ENCODE measurements around the gene TBX18. TPM values are rescaled to one million over a fixed set of nuclear protein-coding genes. Genes with fewer than 3 reads are reported as not detected.

TBX18 gene
- total RNA-seq, 1 experiment from 2014 or later: not detected

DNA sequence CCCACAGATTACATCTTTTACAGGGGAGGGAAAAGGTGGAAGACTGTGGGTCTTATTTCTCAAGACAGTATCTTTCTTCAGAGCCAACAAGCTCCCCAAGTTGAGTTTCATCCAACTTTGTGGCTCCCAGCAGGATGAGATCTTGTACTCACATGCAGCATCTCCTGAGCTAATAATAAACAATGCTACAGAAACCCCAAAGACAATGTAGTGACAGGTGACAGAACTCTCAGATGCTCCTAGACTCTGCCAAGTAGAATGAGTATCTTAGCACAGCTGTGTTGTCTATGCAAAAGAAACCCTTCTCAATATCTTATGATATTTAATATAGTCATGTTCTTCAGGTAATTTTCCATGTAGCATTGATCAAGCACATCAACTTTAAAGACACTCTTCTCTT is 90.0 kb downstream of the TBX18 start:
- Histone ChIP-seq H2BK15ac (ENCODE audit: low read depth, low read length) (no peak overlapping the region), H3K79me2 (ENCODE audit: insufficient read depth, low read length) (no peaks in the 10 kb centered on the region), H3K79me1 (ENCODE audit: insufficient read depth, low read depth, low read length, poor library complexity, severe bottlenecking) (no peaks in the 10 kb centered on the region), H3K27me3 (ENCODE audit: insufficient read depth, low read length) (no peaks in the 10 kb centered on the region), H4K5ac (ENCODE audit: insufficient read length, low read depth, low read length) (no peak overlapping the region), H2BK12ac (ENCODE audit: insufficient read length, low read depth, low read length) (no peak overlapping the region), H3K4me1 (ENCODE audit: insufficient read depth, low read length) (no peaks in the 10 kb centered on the region), H3K4ac (ENCODE audit: low read depth, low read length) (no peak overlapping the region), H3K9me3 (ENCODE audit: control insufficient read depth, low read depth, low read length) (no peaks in the 10 kb centered on the region), H4K20me1 (ENCODE audit: control insufficient read depth, insufficient read depth, insufficient read length) (no peaks in the 10 kb centered on the region), H2AFZ (ENCODE audit: low read length) (no peak overlapping the region), H3T11ph (ENCODE audit: low read length) (no peak overlapping the region), H3K4me2 (ENCODE audit: insufficient read depth, insufficient read length, low read length) (no peak overlapping the region), H4K8ac (replicated peaks; ENCODE audit: insufficient read length, low read depth, low read length) (no peak overlapping the region), H3K23ac (ENCODE audit: insufficient read length, low read depth, low read length) (no peak overlapping the region), H4K91ac (ENCODE audit: insufficient read length, low read depth, low read length) (no peak overlapping the region), H3K18ac (ENCODE audit: insufficient read length, low read depth, low read length) (no peak overlapping the region), H3K9ac (ENCODE audit: extremely low read depth, insufficient read length, low read length) (no peak overlapping the region), H2BK120ac (ENCODE audit: low read depth, low read length, poor library complexity, severe bottlenecking) (no peak overlapping the region), H3K27ac (ENCODE audit: insufficient read length, low read depth, low read length) (no peak overlapping the region), H2BK20ac (ENCODE audit: low read depth, low read length, poor library complexity, severe bottlenecking) (no peak overlapping the region), H3K14ac (ENCODE audit: insufficient read depth, low read length) (no peak overlapping the region), H3K23me2 (ENCODE audit: insufficient read length, low read depth, low read length, poor library complexity, severe bottlenecking) (no peaks in the 10 kb centered on the region), H2AK5ac (ENCODE audit: insufficient read length, low read length) (no peak overlapping the region), H3K56ac (ENCODE audit: insufficient read length, low read depth, low read length) (no peak overlapping the region), H2BK5ac (ENCODE audit: insufficient read length, low read length) (no peak overlapping the region)
- Mint-ChIP-seq H3K4me1 (no peaks in the 10 kb centered on the region), H3K4me3 (no peak overlapping the region), H3K27me3 (ENCODE audit: low read depth) (peaks cover 2% of the 10 kb centered on the region; the same call in 1 of the 2 replicates), H3K27ac (no peak overlapping the region), H3K36me3 (ENCODE audit: insufficient read depth in 1 of 3, low read depth in 3 of 3) (0 out of 7 replicates have a peak, but pooled peaks cover 0 to 3% (median 0%) of the 10 kb centered on the region in 3 experiments), H3K9me3 (no peaks in the 10 kb centered on the region)
- DNase-seq: no peak
- TF ChIP-seq, protein P1, sequence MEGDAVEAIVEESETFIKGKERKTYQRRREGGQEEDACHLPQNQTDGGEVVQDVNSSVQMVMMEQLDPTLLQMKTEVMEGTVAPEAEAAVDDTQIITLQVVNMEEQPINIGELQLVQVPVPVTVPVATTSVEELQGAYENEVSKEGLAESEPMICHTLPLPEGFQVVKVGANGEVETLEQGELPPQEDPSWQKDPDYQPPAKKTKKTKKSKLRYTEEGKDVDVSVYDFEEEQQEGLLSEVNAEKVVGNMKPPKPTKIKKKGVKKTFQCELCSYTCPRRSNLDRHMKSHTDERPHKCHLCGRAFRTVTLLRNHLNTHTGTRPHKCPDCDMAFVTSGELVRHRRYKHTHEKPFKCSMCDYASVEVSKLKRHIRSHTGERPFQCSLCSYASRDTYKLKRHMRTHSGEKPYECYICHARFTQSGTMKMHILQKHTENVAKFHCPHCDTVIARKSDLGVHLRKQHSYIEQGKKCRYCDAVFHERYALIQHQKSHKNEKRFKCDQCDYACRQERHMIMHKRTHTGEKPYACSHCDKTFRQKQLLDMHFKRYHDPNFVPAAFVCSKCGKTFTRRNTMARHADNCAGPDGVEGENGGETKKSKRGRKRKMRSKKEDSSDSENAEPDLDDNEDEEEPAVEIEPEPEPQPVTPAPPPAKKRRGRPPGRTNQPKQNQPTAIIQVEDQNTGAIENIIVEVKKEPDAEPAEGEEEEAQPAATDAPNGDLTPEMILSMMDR (conservative IDR thresholded peaks at IDR 0.05): no peak

Measured in H9 (cell line).